DLD1 (cell line): Measurements from ENCODE around the gene CLIC4.
"Not testable (repeated sequence)": the region's sequence is repeated elsewhere in the genome, so short reads cannot be mapped to it uniquely, and the experiment has no call there.

Experiments used
- in situ Hi-C: cut with HindIII; loops from 2 replicates; pipeline ENCODE4 v1.10.0; 2017; ENCODE audit warnings: low sequenced_read_pairs

The CLIC4 gene

GRCh38 chr1:24770881-24771280 lies 25.6 kb downstream of the CLIC4 start:
- in situ Hi-C loops: no loop called here

- in situ Hi-C loops: no loop called here
These were observed 26.3 kb downstream of the CLIC4 start for GRCh38 chr1:24771574-24771973.

GRCh38 chr1:24773618-24774017 lies 28.4 kb downstream of the CLIC4 start:
- in situ Hi-C loops: no loop called here

GRCh38 chr1:24775348-24775747 lies 30.1 kb downstream of the CLIC4 start:
- in situ Hi-C loops: no loop called here

GRCh38 chr1:24775916-24776315 lies 30.7 kb downstream of the CLIC4 start:
- in situ Hi-C loops: no loop called here

GRCh38 chr1:24776821-24777220 lies 31.6 kb downstream of the CLIC4 start:
- in situ Hi-C loops: no loop called here

- in situ Hi-C loops: no loop called here
These were observed 32.9 kb downstream of the CLIC4 start for GRCh38 chr1:24778141-24778540.

- in situ Hi-C loops: not testable (repeated sequence)
These were observed 34.0 kb downstream of the CLIC4 start for GRCh38 chr1:24779199-24779598.

GRCh38 chr1:24779689-24780464 lies 34.6 kb downstream of the CLIC4 start:
- in situ Hi-C loops: no loop called here

GRCh38 chr1:24780626-24781025 lies 35.4 kb downstream of the CLIC4 start:
- in situ Hi-C loops: not testable (repeated sequence)

GRCh38 chr1:24782689-24783088 lies 37.4 kb downstream of the CLIC4 start:
- in situ Hi-C loops: no loop called here

GRCh38 chr1:24783713-24784112 lies 38.5 kb downstream of the CLIC4 start:
- in situ Hi-C loops: no loop called here

GRCh38 chr1:24786191-24786590 lies 40.9 kb downstream of the CLIC4 start:
- in situ Hi-C loops: no loop called here

- in situ Hi-C loops: no loop called here
These were observed 45.2 kb downstream of the CLIC4 start for GRCh38 chr1:24790490-24790889.

- in situ Hi-C loops: no loop called here
These were observed 48.3 kb downstream of the CLIC4 start for GRCh38 chr1:24793447-24794129.

GRCh38 chr1:24794130-24794502 lies 48.9 kb downstream of the CLIC4 start:
- in situ Hi-C loops: not testable (repeated sequence)

- in situ Hi-C loops: no loop called here
These were observed 50.0 kb downstream of the CLIC4 start for GRCh38 chr1:24795236-24795635.

GRCh38 chr1:24796524-24796923 lies 51.3 kb downstream of the CLIC4 start:
- in situ Hi-C loops: no loop called here

GRCh38 chr1:24799242-24799641 lies 54.0 kb downstream of the CLIC4 start:
- in situ Hi-C loops: not testable (repeated sequence)

GRCh38 chr1:24801176-24801575 lies 55.9 kb downstream of the CLIC4 start:
- in situ Hi-C loops: loop anchor here (25.0 kb wide), 1 partner anchor 264 kb away; no protein-coding TSS in a partner anchor

- in situ Hi-C loops: loop anchor here (25.0 kb wide), 1 partner anchor 266 kb away; no protein-coding TSS in a partner anchor
These were observed 58.0 kb downstream of the CLIC4 start for GRCh38 chr1:24803220-24803619.

- in situ Hi-C loops: loop anchor here (25.0 kb wide), 1 partner anchor 267 kb away; no protein-coding TSS in a partner anchor
These were observed 58.8 kb downstream of the CLIC4 start for GRCh38 chr1:24803987-24804530.
